ENCODE data around the gene SCTR. TPM values are rescaled to one million over a fixed set of nuclear protein-coding genes. Genes with fewer than 3 reads are reported as not detected.

Gene SCTR
- total RNA-seq, 1 donor from 2014 or later: not detected

DNA sequence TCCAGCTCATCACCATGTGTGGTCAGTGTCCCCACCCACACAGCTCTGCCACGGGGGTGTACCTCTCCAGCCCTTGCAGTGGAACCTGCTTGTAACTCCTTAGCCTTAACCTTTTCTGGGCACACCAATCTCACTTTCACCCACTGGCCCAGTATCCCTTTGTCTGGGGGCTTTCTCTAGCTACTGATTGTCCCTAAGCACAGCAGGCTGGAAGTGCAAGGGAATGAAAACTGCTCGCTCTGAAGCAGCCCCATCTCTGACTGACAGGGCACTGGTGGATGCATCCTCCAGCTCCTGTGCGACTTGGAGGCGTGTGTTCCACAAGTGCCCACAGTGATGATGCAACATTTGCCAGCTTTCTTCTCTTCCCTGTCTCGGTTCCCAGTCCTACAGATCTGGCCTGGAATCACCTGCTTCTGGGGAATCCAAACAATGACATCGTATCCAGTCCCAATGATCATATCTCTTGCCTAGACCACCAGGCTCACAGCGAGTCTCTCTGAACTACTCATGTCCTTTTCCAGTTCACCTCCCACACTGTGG is 33.6 kb downstream of the SCTR start:
- TF ChIP-seq, protein P1, sequence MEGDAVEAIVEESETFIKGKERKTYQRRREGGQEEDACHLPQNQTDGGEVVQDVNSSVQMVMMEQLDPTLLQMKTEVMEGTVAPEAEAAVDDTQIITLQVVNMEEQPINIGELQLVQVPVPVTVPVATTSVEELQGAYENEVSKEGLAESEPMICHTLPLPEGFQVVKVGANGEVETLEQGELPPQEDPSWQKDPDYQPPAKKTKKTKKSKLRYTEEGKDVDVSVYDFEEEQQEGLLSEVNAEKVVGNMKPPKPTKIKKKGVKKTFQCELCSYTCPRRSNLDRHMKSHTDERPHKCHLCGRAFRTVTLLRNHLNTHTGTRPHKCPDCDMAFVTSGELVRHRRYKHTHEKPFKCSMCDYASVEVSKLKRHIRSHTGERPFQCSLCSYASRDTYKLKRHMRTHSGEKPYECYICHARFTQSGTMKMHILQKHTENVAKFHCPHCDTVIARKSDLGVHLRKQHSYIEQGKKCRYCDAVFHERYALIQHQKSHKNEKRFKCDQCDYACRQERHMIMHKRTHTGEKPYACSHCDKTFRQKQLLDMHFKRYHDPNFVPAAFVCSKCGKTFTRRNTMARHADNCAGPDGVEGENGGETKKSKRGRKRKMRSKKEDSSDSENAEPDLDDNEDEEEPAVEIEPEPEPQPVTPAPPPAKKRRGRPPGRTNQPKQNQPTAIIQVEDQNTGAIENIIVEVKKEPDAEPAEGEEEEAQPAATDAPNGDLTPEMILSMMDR (IDR thresholded peaks at IDR 0.05): no peak
- no peak for DNase-seq (ENCODE audit: low spot score in 2 of 2)
- Histone ChIP-seq H3K27ac (no peak overlapping the region), H3K27me3 (no peaks in the 10 kb centered on the region), H3K4me1 (peaks cover 10 to 12% of the 10 kb centered on the region in 2 donors), H3K36me3 (no peaks in the 10 kb centered on the region), H3K4me3 (no peak overlapping the region), H3K9me3 (no peaks in the 10 kb centered on the region)
- intact Hi-C loops (cut with DNase I): no loop called here

DNA sequence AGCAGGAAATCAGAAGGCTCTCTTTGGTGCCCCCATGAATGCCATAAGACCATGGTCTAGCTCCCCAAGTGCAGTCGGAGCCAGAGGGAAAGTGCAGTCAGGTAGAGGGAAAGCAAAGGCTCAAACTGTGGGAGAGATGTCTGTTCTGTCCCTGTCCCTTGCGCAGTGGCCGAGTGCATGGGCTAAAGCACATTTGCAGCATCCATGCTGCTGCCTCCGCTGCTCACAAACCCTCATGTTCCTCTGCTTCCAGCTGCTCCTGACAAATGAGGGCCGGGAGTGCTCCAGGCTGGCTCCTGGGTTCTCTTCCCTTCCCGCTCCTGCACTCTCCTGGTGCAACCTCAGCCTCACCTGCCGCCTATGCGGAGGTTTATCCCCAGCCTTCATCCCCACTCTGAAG is 34.2 kb downstream of the SCTR start:
- no peak for DNase-seq (ENCODE audit: low spot score in 2 of 2)
- intact Hi-C loops (cut with DNase I): no loop called here
- no peaks in the 10 kb centered on the region for H3K9me3 ChIP-seq
- peaks cover 13 to 16% of the 10 kb centered on the region in 2 donors for H3K4me1 ChIP-seq
- no peaks in the 10 kb centered on the region for H3K36me3 ChIP-seq
- TF ChIP-seq, protein P1 (IDR thresholded peaks at IDR 0.05): no peak
- H3K27me3 ChIP-seq: no peaks in the 10 kb centered on the region
- no peak overlapping the region for H3K27ac ChIP-seq
- no peak overlapping the region for H3K4me3 ChIP-seq

DNA sequence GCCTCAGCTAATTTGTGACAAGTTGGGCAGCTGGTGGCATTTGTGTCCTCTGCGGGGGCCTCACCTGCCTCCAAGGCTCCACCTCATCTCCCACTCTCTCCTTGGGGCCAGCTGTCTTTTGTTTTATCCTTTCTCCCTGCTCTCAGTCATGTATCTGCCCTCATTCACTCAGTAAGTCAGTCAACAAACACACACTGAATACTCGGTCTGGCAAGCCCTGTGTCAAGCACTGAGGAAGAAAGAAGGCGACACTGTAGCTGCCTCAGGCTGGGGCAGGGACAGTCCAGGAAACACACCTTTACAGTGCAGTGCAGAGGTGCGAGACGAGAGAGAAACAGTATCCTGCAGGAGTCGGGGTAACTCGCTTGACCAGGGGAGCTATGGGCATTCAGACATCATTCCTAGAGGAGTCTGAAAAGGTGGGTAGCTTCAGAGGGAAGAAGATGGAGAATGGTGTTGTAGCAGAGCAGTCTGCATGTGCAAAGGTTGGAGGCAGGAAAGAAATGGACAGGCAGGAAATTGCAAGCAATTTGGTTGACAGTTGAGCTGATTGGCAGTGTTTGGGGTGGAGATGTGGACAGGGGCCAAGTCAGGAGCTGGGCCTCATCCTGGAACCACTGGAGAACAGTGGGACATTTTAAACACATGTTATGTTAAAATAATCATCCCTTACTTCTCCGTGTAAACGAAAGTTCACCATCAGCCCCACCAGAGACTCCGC is 34.9 kb downstream of the SCTR start:
- TF ChIP-seq, protein P1 (IDR thresholded peaks at IDR 0.05): no peak
- intact Hi-C loops (cut with DNase I): loop anchor here (10.0 kb wide), 4 partner anchors 155 to 1305 kb away; partner anchors contain the start of genes PTPN4 and STEAP3
- Histone ChIP-seq H3K36me3 (no peaks in the 10 kb centered on the region), H3K4me1 (peaks cover 19 to 23% of the 10 kb centered on the region in 2 donors), H3K9me3 (no peaks in the 10 kb centered on the region), H3K27me3 (no peaks in the 10 kb centered on the region), H3K27ac (no peak overlapping the region), H3K4me3 (no peak overlapping the region)
- DNase-seq (ENCODE audit: low spot score in 2 of 2): no peak

DNA sequence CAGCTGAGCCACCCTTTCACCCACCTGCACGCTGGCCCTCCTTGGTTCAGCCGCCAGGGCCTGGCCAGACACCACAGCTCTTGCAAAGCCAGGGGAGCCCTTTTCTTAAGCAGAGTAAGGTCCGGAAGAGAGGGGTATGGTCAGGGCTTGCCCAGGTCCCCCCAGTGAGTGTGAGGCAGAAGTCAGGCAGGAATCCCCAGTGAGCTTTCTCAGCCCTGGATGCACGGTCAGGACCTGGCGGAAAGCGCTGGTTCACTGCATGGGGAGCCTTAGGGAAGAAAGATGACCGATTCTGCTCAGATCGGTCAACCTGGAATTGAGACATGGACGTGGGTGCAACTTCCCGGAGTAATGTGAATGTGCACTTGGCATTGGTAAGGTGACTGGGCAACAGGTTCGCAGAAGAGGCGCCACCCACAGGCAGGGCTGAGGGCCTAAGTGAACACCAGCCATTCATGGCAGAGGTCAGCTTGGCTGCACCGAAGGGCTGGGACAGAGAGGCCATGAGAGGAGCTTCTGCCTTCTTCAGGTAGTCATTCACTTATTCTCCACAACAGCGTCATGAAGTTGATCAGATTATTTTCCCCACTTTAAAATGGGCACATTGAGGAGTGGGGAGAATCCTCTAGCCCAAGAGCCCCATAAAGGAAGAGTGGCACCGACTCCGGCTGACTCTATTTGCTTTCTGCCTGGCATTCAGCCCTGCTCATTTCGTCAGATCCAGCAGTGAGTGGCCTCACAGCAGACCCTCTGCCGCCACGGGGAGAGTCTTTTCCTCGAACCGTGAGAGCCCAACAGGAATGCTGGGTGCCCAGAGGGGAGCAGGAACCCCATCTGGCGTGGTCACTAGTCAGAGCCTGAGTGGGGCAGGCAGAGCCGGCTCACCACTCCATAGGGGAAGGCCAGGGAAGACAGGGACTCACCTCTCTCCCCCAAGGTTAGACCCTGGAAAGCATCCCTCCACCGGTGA is 35.8 kb downstream of the SCTR start:
- intact Hi-C loops (cut with DNase I): loop anchor here (10.0 kb wide), 4 partner anchors 156 to 1304 kb away; partner anchors contain the start of genes PTPN4 and STEAP3
- Histone ChIP-seq H3K9me3 (no peaks in the 10 kb centered on the region), H3K4me3 (no peak overlapping the region), H3K27ac (no peak overlapping the region), H3K27me3 (no peaks in the 10 kb centered on the region), H3K36me3 (no peaks in the 10 kb centered on the region), H3K4me1 (peaks cover 28 to 32% of the 10 kb centered on the region in 2 donors)
- TF ChIP-seq, protein P1 (IDR thresholded peaks at IDR 0.05): no peak
- no peak for DNase-seq (ENCODE audit: low spot score in 2 of 2)

DNA sequence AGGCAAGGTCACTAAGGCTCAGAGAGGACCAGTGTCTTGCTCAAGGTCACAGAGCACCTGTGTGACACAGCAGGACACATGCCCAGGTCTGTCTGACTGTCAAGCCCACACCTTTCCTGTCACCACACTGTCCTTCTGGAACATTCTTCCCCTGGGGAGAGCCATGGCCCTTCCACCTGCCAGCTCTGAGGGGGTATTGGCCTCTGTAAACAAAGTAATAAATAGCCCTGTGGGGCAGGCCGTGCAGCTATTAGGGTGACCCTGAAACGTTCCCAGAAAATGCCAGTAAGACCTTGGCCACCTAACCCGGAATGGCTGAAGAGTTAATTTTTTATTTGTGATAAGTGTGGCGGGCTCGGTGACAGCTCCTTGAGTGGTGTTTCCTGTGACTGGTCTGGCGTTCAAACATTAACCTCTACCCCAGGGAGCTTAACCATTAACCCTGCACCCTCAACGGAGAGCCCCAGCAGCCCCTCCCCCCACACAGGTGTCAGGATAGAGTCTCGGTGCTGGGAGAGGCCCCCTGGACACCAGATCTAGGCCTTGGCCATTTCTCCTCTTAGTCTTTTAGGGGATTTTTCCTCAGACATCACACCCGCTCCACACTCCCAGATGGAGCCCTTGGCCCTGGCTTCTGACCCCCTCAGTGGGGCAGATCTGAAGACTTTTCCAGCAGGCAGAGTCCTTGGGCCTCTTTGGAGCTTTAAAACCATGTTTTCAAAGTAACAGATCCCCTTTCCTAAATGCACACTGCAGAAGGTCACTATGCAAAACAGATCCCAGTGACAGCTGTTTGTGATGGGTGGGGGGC is 36.6 kb downstream of the SCTR start:
- Histone ChIP-seq H3K9me3 (no peaks in the 10 kb centered on the region), H3K4me3 (no peak overlapping the region), H3K4me1 (peaks cover 35 to 38% of the 10 kb centered on the region in 2 donors), H3K36me3 (no peaks in the 10 kb centered on the region), H3K27me3 (no peaks in the 10 kb centered on the region), H3K27ac (peak overlapping the region in 1 of 2 donors; percentile 66)
- TF ChIP-seq, protein P1 (IDR thresholded peaks at IDR 0.05): no peak
- DNase-seq (ENCODE audit: low spot score in 2 of 2): peak in 1 of 2 donors; percentile 37
- intact Hi-C loops (cut with DNase I): loop anchor here (10.0 kb wide), 4 partner anchors 157 to 1303 kb away; partner anchors contain the start of genes PTPN4 and STEAP3

Data from ascending aorta (tissue), 2 donors.